Umbilical cord (tissue), 2 donors: Measurements from ENCODE around the gene PPP1R3C. TPM values are rescaled to one million over a fixed set of nuclear protein-coding genes. Genes with fewer than 3 reads are reported as not detected.

Experiments
- DNase-seq: peaks from one replicate; pipeline ENCODE4 v3.0.0-alpha.2; 2015; ENCODE audit warnings: low spot score
- total RNA-seq: library from RNA; depleted of rRNA; stranded (reverse); fragments of >200 nt; gene quantifications from one replicate; pipeline ENCODE4 v1.2.3, GENCODE V29; 2014; ENCODE audit warnings: low replicate concordance; ENCODE audit not compliant: insufficient read depth

Gene PPP1R3C
- total RNA-seq, 1 donor from 2014 or later: 189 TPM

DNA sequence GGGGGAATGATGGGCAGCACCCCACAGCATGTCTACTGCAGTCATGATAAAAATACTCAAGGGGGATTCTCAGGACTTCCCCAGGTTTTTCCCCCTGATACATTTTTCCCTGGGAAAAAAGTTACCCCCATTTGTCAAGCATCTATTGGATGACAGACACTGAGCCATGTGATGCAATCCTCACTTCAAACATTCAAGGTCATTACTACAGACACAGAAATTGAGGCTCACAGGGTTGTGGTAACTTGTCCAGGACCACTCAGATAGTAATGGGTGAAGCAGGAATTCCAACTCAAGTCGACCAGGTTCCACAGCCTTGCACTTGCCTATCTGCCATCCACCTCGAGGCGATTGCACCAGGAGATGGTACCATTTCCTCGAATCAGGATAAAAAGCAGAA is 31.7 kb downstream of the PPP1R3C start:
- DNase-seq: no peak

DNA sequence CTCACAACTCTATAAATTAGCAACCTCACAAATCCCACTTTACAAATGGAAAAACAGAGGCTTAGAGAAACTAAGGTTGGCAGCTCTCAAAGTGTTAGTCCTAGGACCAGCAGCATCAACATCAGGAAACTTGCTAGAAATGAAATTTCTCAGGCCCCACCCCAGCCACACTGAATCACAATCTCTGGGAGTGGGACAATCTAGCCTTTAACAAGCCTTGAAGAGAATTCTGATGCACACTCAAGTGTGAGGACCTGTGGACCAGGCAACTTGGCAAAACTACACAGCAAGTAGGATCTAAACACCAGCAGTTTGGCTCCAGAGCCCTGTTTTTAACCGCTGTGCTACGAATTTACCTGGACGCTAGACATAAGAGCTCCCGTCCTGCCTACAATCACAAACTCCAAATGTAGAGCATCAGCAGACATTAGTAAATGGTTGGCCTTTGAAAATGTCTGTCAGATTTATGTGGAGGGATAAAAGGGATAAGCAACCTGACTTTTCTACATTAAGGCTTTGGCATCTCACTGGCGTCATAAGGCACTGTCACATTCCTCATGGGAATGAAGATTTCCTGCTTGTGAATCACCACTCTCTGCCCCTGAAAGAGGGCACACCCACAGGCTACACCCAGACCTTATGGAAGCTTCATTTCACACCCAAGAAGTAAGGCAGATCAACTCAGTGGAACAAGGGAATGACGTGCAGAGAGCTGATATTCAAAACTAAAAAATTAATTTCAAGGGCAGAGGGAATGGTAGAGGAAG is 34.5 kb downstream of the PPP1R3C start:
- DNase-seq: peak; percentile 98

GRCh38 chr10:91597197-91597881 is 35.5 kb downstream of the PPP1R3C start:
- peak; percentile 85 for DNase-seq

DNA sequence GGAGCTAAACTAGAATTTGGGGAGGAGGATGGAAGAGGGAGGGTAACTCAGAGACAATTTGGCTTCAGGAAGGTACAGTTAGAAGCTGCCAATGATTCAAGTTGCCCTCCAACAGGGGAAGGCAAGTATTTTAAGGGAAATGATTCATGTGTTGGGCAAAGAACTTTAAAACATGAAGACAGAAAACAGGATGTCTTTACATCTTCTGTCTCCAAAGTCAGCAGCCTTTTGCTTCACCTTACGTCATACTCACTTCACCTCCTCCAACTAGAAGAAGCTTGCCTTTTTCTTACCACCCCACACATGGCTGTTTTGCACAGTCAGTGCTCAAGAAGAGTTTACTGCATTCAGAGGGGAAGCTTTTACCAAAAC is 36.1 kb downstream of the PPP1R3C start:
- peak; percentile 81 for DNase-seq

DNA sequence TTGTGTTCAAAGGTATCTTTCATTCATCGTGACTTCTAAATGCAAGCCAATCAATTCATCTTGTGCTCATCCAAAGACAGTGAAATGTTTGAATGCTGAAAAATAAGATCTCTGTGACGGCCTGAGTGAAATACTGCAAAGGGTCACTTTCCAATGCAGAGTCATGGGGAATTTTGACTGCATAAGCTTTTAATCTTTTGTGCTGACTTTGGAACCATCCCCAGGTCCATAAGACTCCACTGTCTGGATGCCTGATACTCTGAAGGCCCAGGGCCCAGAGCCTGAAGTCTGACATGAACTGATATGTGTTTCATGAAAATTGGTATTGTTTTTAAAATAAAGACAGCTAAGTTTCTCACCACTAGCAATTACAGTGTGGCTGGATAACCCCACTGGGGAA is 39.0 kb downstream of the PPP1R3C start:
- peak; percentile 88 for DNase-seq

DNA sequence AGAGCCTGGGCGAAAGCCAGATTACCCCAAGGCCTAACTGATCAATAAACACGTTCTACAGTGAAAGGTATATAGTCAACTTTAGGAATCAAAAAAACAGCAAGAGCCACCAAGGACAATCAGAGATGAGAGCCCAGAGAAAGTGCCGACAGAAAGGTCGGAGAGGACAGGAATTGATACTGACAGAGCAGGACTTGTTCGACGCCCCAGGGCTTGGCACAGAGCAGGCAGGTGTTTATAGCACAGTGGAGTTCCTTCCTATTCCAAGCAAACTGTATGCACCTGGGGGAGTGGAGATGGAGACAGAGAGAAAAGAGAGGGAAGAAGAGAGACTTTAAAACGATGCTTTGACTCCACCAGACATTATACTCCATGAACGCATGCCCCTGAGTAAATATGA is 39.5 kb downstream of the PPP1R3C start:
- DNase-seq: no peak

- DNase-seq: no peak
Observed at GRCh38 chr10:91592266-91592975, 40.5 kb downstream of the PPP1R3C start.

GRCh38 chr10:91591797-91592174 is 41.1 kb downstream of the PPP1R3C start:
- peak; percentile 90 for DNase-seq

DNA sequence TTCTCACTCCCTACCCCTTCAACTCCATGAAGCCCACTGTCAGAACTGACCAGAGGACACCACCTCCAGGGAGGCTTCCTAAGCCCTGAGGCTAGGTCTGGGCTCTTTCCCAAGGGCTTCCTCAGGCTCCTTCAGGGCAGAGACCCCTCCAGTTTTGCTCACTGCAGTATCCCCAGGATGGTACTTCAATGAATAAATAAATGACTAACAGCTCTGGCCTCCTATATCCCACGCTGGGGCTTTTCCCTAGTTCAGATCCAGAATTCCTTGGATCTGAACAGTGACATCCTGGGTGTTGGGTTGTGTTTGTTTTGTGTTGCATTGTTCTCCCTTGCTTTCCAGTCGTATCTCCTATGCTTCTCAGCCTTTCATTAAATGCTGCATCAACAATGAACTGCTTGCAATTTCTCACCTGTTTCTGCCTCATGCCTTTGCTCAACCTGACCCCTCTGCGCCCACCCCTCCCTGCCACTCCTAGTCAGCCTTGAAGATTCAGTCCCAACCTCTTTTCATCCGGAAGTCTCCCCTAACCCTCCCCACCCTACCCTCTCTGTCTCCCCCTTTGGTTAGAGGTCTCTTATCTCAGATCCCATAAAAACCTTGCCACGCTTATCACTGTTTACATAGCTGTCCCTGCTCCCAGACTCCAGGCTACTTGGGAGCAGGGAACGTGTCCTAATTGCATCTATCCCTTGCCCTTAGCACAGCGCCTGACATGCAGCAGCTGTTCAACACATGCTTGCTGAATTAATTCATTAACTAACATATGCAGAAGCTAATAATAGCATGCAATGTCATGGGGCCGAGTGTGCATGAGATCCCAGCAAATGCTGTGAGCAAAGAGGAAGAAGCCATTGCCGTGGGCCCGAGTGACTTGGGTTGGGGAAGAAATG is 41.7 kb downstream of the PPP1R3C start:
- DNase-seq: peak; percentile 90

DNA sequence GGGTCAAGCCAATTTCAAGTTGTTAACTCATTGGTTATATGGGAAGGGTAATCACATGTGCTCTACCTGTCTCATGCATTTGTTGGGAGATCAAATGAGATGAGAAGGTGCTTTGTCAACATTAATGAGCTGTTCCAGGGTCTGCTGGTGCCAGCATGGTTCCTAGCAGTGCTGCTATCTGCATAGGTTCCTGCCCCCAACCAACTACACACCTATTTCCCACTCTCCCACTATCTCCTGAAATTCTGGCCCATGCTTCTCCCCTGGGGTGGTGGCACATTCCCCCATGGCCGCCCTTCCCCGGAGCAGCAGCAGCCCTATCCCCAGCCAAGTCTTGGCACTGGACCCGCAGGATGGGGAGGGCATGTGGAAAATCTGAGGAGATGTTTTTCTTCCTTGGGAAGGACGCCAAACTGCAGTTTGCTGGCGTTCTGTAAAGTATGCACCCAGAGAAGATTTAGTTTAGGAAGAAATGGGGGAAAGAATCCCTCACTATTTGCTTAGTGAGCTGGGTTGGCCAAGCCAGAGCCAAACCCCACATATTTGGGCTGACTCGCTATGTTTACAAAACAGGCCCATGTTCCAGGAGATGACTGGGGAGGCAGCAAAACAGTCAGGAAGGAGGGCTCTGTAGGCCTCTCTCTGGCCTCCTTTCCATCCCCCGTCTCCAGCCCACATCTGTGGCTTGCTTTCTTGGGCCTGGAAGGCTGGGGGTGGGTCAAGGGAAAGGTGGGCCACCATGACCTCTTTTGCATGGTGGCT is 42.5 kb downstream of the PPP1R3C start:
- peak; percentile 94 for DNase-seq

GRCh38 chr10:91589658-91590035 is 43.2 kb downstream of the PPP1R3C start:
- DNase-seq: no peak

GRCh38 chr10:91589015-91589657 is 43.7 kb downstream of the PPP1R3C start:
- DNase-seq: peak; percentile 79

GRCh38 chr10:91587710-91588638 is 44.9 kb downstream of the PPP1R3C start:
- DNase-seq: peak; percentile 78

GRCh38 chr10:91582153-91582554 is 50.7 kb downstream of the PPP1R3C start:
- no peak for DNase-seq

- DNase-seq: peak; percentile 59
Observed at GRCh38 chr10:91579329-91579985, 53.4 kb downstream of the PPP1R3C start.
